HuH-7 (cell line): Measurements from ENCODE around the gene NAA50.

Experiments
- DNase-seq: peaks from one replicate; pipeline ENCODE4 v3.0.0; 2011; ENCODE audit warnings: low spot score

Gene NAA50

DNA sequence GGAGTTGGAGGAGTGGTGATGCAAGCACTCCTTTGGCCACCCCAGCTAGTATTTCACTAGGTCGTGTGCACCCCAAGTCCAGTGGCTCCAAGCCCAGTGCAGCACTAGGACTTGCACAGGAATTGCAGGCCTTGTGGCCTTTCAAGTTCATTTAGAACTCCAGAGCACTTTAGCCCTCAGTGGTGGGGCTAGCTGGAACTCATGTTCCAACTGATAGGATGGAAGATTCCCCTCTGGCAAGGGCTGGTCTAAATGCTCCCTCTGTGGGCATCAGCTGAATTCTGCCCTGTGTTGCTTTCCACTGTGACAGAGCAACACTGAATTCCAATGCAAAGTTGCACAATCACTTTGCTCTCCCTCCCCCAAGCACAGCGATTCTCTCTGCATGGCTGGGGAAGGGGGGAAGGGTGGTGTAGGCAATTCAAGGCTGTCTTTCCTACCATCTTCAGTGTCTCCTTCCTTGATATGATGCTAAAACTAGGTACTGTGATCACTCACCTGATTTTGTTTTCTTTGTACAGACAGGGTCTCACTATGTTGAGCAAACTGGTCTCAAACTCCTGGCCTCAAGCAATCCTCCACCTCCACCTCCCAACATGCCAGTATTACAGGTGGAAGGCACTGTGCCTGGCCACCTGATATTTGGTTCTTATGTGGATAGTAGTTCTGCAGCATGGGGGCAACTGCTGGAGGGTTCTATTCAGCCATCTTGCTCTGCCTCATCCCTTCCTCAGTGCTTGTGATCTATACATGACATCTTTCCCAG lies 59.9 kb downstream of the NAA50 start:
- DNase-seq = peak; percentile 43

DNA sequence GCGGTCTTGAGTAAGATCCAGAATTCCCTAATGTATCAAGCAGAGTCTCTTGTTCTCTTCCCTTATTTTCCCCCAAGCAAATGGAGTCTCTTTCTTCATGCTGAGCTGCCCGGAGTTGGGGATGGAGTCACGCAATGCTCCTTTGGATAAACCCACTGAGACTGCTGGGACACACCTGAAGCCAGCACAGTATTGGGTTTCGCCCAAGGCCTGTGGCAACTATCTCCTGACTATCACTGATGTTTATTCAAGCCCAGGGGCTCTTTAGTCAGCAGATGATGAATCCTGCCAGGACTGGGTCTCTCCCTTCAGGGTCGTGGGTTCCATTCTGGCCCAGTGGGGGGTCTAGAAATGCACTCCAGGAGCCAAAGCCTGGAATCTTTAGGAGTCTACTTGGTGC lies 60.9 kb downstream of the NAA50 start:
- DNase-seq = no peak

DNA sequence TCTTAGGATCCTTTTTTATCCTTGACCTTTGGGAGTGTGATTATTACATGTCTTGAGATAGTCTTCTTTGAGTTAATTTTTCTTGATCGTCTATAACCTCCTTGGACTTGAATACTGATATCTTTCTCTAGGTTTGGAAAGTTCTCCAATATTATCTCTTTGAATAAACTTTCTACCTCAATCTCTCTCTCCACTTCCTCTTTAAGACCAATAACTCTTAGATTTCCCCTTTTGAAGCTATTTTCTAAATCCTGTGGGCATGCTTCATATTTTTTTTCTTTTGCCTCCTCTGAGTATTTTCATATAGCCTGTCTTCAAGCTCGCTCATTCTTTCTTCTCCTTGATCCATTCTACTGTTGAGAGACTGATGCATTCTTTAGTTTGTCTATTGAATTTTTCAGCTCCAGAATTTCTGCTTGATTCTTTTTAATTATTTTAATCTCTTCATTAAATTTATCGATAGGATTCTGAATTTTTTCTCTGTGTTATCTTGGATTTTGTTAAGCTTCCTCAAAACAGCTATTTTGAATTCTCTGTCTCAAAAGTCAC lies 61.7 kb downstream of the NAA50 start:
- no peak for DNase-seq

DNA sequence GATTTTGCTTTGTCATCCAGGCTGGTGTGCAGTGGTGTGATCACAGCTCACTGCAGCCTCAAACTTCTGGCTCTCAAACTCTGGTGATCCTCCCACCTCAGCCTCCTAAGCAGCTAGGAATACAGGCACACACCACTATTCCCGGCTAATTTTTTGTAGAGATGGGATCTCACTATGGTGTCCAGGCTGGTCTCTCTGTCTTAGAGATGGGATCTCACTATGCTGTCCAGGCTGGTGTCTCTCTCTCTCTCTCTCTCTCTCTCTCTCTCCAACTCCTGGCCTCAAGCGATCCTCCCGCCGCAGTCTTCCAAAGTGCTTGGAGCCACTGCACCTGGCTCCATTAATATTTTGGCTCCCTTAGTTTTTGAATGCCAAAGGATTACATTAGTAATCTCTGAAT lies 67.3 kb downstream of the NAA50 start:
- DNase-seq = no peak

DNA sequence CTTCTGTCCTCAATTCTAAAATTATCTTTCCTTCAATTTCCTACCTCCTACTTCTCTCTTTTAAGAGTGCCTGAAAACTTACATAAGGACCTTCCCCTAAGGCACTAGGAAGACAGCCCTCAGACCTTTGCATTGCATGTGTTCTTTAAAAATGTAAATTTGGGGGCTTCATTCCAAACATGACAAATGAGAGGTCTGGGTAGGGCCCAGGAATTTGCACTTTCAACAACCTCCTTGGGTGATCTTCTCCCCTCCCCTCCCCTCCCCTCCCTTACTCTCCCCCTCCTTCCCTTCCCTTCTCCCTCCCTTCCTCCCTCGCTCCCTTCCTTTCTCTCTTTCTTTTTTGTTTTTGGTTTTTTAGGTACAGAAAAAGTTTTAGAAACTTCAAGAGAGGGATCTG lies 68.3 kb downstream of the NAA50 start:
- DNase-seq = no peak

DNA sequence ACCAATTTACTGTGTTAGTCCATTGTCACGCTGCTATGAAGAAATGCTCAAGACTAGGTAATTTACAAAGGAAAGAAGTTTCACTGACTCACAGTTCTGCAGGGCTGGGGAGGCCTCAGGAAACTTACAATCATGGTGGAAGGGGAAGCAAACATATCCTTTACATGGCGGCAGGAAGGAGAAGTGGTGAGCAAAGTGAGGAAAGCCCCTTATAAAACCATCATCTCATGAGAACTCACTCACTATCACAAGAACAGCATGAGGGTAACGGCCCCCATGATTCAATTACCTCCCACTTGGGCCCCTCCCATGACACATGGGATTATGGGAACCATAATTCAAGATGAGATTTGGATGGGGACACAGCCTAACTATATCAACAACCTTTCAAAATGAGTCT lies 69.8 kb downstream of the NAA50 start:
- DNase-seq = no peak

DNA sequence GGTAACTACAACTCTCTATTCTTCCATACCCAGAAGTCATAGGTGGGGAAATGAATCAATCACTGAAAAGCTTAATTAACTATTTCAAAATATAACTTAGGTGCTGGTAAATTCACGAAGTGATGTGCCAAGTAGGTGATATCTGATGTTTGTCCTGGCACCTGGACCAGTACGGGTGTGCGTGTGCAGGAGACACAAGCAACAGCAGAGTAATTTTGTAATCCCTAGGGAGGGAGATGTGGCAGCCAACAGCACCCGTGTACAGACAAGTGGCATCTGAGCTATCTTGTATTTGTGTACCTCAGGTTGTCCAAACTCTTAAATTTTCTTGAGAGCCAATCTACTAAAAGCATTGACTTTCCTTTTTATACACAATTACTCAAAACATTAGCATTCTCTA lies 72.5 kb downstream of the NAA50 start:
- no peak for DNase-seq

DNA sequence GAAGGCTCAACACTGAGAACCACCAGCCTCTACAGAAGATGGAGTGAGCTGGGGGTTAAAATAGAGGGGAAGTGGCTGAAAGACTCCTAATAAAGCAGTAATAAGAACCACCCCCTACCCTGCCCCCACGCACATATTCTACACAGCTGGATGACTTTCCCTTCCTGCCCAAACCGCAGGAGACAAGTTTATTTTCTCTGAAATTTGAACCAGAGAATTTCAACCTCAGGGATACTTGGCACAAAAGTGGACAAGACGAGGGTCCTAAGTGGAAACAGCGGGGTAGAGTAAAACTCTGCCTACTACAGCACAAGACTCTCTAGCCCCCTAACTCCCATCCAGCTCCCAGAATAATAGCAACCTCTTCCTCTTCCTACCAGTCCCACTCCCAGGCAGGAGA lies 78.0 kb downstream of the NAA50 start:
- no peak for DNase-seq
